SK-N-SH (cell line): Measurements from ENCODE around the gene SNN.

Experiments used
- CTCF ChIP-seq: fragments of 200-600 bp; sonication (generic); IDR thresholded peaks from 2 replicates; pipeline ENCODE4 v1.6.1; 2017; ENCODE audit warnings: antibody characterized with exemption, mild to moderate bottlenecking, moderate library complexity
- EP300 ChIP-seq, 2 experiments: IDR thresholded peaks; 2 replicates each; pipeline versions ENCODE4 v1.4.0 to v1.6.1; 2012; ENCODE audit warnings: borderline replicate concordance in 1 of 2, low read depth in 1 of 2, low read length in 1 of 2
- GATA2 ChIP-seq: sonication (generic); formaldehyde crosslinking; IDR thresholded peaks from 2 replicates; pipeline ENCODE4 v1.5.0; 2020; ENCODE audit warnings: mild to moderate bottlenecking, missing genetic modification reagents
- USF2 ChIP-seq: fragments of 150-350 bp; IDR thresholded peaks from 2 replicates; pipeline ENCODE4 v1.6.1; 2017; ENCODE audit warnings: antibody characterized with exemption, low read length, low read depth, borderline replicate concordance

GRCh38 chr16:11681976-11682654 lies 13.9 kb downstream of the SNN start:
- TF ChIP-seq CTCF: no peak
- no peak for TF ChIP-seq USF2
- TF ChIP-seq EP300 (IDR thresholded peaks at IDR 0.05; ENCODE audit: borderline replicate concordance in 1 of 2, low read depth in 1 of 2, low read length in 1 of 2): no peak
- TF ChIP-seq GATA2 (CRISPR knock-in tag): no peak
